Cardiac septum (tissue), 1 donor: ENCODE data around the gene WWTR1. TPM values are rescaled to one million over a fixed set of nuclear protein-coding genes. Genes with fewer than 3 reads are reported as not detected.

Source experiments
- DNase-seq: peaks from one replicate; pipeline ENCODE4 v3.0.0-alpha.2; 2020; ENCODE audit warnings: low spot score
- intact Hi-C: fragments of 100-400 bp; cut with DNase I; formaldehyde crosslinking; loops from one replicate; pipeline ENCODE4 v1.14.0; 2022
- total RNA-seq: library from RNA; stranded (reverse); fragmentation: NEBNext Ultra II Directional; extraction: Animal tissue kit (Norgen Biotek cat#: 25700); gene quantifications from one replicate; pipeline ENCODE4 v1.2.1, GENCODE V29; 2021
- donor health status: DM: no; HTN: no; CAD: no.

WWTR1 gene
- total RNA-seq, 1 donor from 2014 or later = 82.7 TPM

- intact Hi-C loops = no loop called here
- DNase-seq = no peak
Measured at GRCh38 chr3:149548669-149549065, 109.2 kb downstream of the WWTR1 start.

DNA sequence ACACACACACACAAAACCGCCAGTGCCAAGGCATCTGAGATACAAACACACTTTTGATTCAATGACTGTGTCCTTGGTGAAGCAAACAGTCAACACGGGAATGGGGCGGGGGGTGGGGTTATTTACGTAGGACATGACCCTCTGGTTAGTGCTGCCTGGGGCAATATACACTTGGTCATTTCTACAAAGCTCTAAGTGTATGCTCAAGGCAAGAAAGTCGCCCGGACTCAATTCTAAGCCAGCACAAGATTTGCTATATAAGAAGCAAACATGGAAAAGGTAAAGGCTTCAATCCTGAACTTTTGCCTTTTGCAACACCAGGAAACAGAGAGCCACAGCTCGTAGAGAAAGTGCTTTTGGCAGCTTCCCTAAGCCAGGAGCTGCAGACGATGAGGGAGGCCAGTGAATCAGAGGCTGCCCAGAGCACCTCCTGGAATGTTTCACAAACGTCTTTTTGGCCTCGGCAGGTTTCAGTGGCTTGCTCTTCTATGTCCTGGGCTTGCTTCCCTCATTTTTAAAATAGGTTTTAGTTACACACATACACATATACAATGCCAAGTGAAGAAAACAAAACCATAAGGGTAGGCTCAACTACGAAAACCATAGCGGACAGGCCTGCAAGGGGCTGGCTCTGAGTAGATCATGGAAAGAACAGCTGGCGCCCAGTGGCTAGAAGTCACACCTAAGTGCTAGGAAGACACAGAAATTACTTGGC is 109.7 kb downstream of the WWTR1 start:
- no peak for DNase-seq
- intact Hi-C loops = no loop called here

- intact Hi-C loops = no loop called here
- no peak for DNase-seq
Measured at GRCh38 chr3:149547413-149547812, 110.4 kb downstream of the WWTR1 start.

- intact Hi-C loops = no loop called here
- DNase-seq = no peak
Measured at GRCh38 chr3:149545049-149545448, 112.8 kb downstream of the WWTR1 start.

GRCh38 chr3:149542375-149543312 is 115.2 kb downstream of the WWTR1 start:
- intact Hi-C loops = no loop called here
- DNase-seq = no peak

- intact Hi-C loops = no loop called here
- no peak for DNase-seq
Measured at GRCh38 chr3:149541091-149541491, 116.7 kb downstream of the WWTR1 start.

DNA sequence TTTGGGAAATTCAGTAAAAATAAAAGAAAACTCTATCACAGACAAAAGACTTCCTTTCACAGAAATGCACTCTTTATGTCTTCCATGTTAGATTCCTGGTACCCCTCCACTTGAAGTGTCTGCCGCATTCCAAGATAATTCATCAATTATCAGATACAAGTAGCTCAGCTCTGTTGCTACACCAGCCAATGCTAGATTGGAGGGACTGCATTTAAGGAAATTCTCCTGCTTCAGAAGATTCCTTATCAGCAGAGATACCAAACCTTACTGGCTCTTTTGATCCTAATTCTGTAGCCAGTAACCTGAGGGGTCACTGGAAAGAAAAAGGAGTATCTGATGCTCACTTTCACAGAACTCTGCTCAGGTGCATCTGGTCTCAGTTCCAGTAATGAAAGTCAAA is 119.5 kb downstream of the WWTR1 start:
- intact Hi-C loops = no loop called here
- DNase-seq = no peak

DNA sequence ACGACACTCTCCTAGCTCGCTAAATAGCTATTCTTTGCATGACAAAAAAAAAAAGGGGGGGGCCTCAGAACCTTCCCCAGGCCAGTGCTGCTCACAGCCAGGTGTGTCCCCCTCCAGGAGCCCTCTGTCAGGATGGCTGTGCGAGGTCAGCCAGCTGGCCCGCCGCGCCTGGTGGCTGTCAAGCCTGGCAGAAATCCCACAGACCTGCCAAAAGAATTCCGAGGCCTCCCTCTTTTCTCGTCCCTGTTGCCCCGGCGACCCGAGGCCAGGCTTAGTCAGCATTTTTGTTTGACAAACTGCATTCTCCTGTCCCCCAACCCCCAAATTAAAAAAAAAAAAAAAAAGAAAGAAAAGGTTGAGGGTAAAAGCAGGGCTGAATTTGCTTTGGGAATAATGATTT is 121.4 kb downstream of the WWTR1 start:
- intact Hi-C loops = no loop called here
- peak; percentile 82 for DNase-seq

- intact Hi-C loops = loop anchor here (2.0 kb wide), 1 partner anchor 183 kb away; no protein-coding TSS in a partner anchor
- DNase-seq = no peak
Measured at GRCh38 chr3:149535333-149535685, 122.5 kb downstream of the WWTR1 start.

DNA sequence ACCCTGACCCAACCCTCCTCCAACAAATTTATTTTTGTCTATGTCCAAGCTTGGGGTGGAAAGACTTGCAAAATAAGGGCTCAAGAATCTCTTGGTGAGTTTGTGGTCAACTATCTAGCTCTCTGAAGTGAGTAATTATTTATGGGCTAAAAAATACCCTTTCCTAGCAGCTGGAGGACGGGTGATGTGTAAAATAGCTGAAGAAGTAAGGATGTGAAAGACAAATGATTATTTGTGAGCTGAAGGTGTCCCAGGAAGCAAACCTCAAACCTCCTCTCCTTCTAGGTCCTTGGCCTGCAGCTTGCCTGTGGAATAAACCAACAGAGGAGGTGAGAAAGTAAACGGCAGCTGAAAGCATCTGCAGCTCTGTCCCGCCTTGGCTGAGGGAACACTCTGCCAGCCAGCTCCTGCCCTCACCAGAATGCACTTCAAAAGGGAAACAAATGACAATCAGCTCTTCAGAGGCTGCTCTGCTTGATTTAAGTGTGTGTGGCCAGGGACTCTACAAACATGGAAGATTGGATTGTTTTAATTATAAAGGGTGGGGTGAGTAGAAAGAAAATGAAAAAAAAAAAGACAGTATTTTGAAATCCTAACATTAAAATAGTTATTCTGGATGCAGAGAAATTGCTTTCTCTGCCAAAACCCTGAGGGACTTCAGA is 123.0 kb downstream of the WWTR1 start:
- no peak for DNase-seq
- intact Hi-C loops = loop anchor here (2.0 to 5.0 kb wide), 3 partner anchors 42 to 184 kb away; partner anchors contain the start of gene WWTR1

GRCh38 chr3:149534082-149534481 is 123.7 kb downstream of the WWTR1 start:
- no peak for DNase-seq
- intact Hi-C loops = loop anchor here (2.0 to 5.0 kb wide), 3 partner anchors 43 to 185 kb away; partner anchors contain the start of gene WWTR1

GRCh38 chr3:149532489-149533180 is 125.2 kb downstream of the WWTR1 start:
- intact Hi-C loops = loop anchor here (5.0 kb wide), 2 partner anchors 45 to 125 kb away; partner anchors contain the start of gene WWTR1
- no peak for DNase-seq

DNA sequence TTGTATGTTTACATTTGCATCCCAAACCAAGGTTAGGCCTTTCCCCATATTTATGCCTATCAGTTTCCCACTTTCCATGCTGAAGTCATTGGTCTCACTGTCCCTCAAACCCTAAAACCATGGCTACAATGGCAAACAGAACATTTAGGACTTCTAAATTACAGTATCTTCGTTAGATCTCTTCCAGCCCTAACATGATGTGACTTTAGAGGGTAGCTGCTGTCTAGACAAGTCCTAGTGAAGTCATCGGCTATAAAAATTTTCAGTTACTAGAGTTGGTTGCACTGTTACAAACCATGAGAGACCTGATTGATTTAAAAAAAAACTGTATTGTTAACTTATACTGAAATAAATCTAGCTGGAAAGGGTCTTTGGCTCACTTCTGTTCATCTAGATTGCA is 128.7 kb downstream of the WWTR1 start:
- intact Hi-C loops = no loop called here
- DNase-seq = no peak

GRCh38 chr3:149528340-149528650 is 129.5 kb downstream of the WWTR1 start:
- no peak for DNase-seq
- intact Hi-C loops = no loop called here

DNA sequence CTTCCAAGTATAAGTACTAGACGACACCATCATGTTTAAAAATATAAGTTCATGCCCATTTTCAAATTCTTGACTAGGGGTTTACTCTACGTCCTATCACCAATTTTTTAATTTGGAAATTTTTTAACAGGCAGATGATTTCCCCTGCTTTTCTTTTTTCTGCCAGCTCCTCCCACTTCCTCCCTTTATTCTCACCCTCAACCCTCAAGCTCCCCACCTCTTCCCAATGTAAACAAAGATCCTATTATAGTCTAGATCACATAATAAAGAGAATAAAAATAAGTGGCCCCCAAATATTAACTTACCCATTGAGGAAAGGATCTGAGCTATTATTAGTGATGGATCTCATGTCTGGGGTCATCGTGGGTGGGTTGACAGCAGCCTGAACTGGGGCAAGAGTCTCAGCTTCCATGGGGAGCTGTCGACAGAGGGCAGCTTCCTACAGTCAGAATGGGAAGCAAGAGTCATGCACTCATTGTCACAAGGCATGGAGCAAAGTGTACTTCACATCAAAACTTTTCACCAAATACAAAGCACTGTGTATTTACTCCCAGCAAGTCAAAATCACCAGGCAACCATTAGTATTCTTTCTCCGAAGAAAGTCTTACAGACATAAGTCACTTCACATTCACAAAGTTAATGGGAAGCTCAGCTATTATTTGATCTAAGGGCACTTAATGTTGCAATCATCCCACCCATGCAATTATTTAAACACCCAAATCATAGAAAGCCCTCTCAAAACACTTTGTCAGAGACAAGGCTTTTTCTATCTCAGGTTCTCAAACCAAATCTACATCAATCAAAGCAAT is 130.1 kb downstream of the WWTR1 start:
- intact Hi-C loops = no loop called here
- DNase-seq = no peak

DNA sequence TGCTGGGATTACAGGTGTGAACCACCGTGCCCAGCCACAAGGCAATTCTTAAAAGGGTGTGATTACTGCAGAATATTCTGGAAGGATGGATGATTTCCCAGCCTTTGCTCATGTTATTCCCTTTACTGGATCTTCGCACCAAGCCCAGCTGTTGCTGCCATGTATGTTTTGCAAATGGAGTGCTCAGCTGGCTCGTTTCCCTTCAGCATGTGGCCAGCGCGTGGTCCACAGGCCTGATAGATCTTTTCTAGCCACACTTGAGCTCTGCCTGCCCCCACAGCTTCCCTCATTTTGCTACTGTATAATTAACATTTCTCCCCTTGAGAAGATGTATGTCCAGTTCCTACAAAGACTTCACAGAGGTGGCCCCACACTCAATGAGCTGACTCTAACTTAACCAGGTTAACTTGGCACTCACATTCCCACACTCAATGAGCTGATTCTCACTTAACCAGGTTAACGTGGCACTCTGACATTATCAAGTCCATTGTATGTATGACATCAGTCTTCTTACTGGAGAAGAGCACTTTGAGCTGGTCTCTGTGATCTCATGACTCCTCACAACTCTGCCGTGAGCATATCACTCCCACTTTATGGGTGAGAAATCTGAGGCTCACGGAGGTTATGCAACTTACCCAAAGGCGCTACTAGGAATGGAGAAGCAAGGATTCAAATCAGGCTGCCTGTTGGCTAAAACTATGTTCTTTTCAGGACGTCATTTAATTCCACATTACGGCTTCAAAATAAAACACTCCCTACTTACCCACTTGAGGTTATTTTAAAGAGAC is 134.1 kb downstream of the WWTR1 start:
- intact Hi-C loops = no loop called here
- DNase-seq = no peak

- intact Hi-C loops = no loop called here
- no peak for DNase-seq
Measured at GRCh38 chr3:149519912-149520311, 137.9 kb downstream of the WWTR1 start.

DNA sequence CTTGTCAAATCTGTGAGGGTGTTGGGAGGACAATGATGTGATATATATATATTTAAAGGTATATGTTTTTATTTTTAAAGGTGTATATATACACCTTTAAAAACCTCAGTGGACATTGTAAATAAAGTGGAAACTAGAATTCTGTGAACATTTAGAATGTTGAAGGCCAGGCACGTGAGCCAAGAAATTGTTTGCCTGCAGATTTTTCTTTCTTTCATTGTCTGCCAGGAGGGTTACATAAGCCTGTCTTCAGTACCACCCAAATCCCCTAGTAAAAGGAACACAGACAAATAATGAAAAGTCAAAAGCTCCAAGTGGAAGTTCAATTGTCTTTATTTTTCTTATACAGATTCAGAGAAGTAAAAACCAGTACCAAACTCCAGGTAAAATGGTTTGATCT is 140.9 kb downstream of the WWTR1 start:
- intact Hi-C loops = no loop called here
- no peak for DNase-seq
